HG02571 (cell line): ENCODE measurements around the gene PTPRS.

ENCODE experiments used
- ATAC-seq: cut with Tn5 transposase; IDR thresholded peaks from one replicate; pipeline ENCODE4 v1.9.1; 2021; ENCODE audit warnings: mild to moderate bottlenecking, moderate library complexity; ENCODE audit not compliant: unreplicated experiment

Gene PTPRS

GRCh38 chr19:5309438-5310204 is 31.0 kb downstream of the PTPRS start:
- ATAC-seq: no peak

- ATAC-seq: no peak
These were observed 31.9 kb downstream of the PTPRS start for GRCh38 chr19:5308451-5309437.

- no peak for ATAC-seq
These were observed 33.0 kb downstream of the PTPRS start for GRCh38 chr19:5307655-5308054.

DNA sequence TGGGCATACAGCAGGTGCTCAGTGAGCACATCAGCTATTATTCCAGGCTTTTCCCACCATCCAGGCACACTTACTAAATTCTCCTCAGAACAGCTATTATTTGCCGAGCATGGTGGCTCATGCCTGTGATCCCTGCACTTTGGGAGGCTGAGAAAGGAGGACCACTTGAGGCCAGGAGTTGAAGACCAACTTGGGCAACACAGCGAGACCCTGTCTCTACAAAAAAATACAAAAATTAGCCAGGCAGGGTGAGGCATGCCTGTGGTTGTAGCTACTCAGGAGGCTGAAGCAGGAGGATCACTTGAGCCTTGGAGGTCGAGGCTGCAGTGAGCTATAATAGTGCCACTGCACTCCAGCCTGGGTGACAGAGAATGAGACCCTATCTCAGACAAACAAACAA is 35.4 kb downstream of the PTPRS start:
- no peak for ATAC-seq

GRCh38 chr19:5304486-5304885 is 36.1 kb downstream of the PTPRS start:
- ATAC-seq: no peak

DNA sequence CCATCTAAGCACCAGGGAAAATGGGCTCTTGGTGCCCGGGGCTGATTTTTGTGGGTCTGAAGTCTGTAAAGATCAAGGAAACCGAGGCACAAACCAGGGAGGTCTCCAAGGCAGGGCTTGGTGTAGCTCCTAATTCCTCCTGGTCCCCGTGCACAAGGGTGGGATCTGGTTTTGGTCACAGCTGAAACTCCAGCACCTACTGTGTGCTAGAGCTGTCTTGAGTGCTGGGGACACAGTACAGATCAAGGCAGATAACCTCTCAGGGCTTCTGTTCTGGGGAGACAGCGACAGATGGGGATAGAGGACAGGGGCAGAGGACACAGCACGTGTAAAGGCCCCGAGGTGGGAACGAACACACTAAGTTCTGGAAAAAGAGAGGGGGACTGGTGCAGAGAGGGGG is 37.4 kb downstream of the PTPRS start:
- no peak for ATAC-seq

DNA sequence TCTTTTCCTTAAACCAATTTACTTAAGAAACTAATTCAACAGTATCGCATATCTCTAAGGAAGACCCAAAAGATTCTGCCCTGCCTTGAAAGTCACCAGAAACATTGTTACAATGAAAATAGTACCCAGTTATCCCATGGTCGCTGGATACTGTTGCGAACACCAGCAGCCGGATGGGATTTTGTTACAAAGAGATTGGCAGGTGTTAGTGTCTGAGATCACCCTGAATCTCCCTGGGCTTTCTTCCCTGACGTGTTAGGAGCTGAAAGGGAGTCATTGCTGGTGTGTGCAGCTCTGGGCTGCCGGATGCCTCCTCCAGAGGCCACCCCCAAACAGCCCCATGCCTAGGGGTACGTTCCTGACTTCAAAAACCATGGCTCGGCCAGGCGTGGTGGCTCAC is 38.2 kb downstream of the PTPRS start:
- no peak for ATAC-seq

GRCh38 chr19:5299137-5299536 is 41.5 kb downstream of the PTPRS start:
- ATAC-seq: no peak

- ATAC-seq: no peak
These were observed 42.1 kb downstream of the PTPRS start for GRCh38 chr19:5298471-5298901.

DNA sequence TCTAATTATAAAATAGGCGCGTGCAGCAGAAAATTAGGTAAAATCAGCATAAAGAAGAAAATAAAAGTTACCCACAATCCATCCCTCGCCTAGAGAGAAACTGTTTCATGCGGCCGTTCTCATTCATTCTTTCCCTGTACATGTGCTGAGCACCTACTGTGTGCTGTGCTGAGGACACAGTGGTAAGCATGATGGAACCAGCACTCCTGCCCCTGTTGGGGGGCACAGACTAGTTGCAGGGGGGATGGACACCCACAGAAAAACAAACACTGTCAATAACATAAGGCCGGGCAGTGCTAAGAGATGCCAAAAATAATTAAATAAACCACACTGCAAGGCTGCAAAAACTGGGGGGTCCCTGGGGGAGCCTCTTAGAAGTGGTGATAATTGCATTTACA is 43.3 kb downstream of the PTPRS start:
- no peak for ATAC-seq

- ATAC-seq: no peak
These were observed 43.9 kb downstream of the PTPRS start for GRCh38 chr19:5296457-5297271.

DNA sequence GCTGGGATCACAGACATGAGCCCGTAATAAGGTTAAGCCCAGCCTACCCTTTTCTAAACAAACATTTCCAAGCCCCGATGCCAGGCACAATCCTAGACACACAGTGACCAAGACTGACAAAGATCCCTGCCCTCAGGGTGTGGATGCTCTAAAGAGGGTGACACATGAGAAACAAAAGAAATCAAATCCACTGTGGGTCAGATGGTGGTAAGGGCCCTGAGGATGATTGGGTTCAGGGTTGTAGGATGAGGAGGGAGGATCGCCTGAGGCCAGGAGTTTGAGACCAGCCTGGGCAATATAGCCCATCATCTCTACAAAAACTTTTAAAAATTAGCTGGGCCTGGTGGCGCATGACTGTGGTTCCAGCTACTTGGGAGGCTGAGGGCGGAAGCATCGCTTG is 44.6 kb downstream of the PTPRS start:
- ATAC-seq: no peak

- ATAC-seq: no peak
These were observed 46.0 kb downstream of the PTPRS start for GRCh38 chr19:5294403-5295160.

- ATAC-seq: no peak
These were observed 46.8 kb downstream of the PTPRS start for GRCh38 chr19:5293612-5294378.

- ATAC-seq: no peak
These were observed 47.6 kb downstream of the PTPRS start for GRCh38 chr19:5292822-5293611.

GRCh38 chr19:5292453-5292821 is 48.2 kb downstream of the PTPRS start:
- ATAC-seq: no peak

DNA sequence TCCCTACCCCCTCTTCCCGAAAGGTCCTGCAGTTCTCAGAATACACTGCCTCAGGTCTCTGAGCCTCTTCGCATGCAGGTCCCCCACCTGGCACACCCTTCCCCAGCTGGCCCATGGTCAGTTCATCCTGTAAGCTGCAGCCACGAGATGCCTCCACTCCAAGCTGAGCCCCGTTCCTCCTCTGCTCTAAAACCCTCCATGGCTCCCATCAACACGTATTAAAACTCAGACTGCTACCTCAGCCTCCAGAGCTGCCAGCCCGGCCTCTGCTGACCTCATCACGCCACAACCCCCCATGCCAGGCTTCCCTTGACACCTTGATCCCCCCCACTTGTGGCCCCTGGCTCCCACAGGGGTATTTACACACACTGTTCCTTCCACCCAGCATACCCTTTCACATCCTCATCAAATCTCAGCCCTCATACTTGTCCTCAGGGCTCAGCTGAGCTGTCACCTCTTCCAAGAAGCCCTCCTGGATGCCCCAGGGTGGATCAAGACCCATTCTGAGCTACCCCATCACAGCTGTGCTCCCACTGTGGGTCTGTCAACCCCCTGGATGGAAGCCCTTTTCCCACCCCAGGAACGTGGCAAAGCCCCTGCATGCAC is 48.9 kb downstream of the PTPRS start:
- no peak for ATAC-seq
